DMS79 treated with DMSO at 0.1 percent for 48 hours (cell line): Measurements from ENCODE around the gene CSNK1G3.

Source experiments
- DNase-seq: peaks from one replicate; lab custom pipeline; 2025; lab: John Stamatoyannopoulos, UW

The CSNK1G3 gene

GRCh38 chr5:123514615-123515355, 2.8 kb downstream of the CSNK1G3 start:
- no peak for DNase-seq

DNA sequence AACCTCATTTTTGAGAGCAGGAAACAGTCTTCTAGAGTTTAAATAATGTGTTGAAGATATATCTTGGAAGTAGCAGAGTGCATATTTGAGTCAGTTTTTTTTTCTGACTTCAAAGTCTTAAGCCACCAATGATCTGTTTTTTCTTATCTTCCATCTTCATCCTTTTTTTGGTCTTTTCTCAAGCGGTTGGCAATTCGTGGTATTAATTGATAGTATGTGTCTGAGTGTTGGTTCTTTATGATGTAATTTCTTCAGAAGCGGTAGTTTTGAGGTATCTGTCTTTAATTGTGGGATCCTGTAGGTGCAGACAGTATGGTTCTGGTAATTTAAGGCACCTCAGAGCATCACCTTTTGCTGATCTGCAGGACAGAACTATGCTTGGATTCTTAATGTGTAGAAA, 3.9 kb downstream of the CSNK1G3 start:
- DNase-seq = no peak

GRCh38 chr5:123517476-123517875, 5.5 kb downstream of the CSNK1G3 start:
- no peak for DNase-seq

- no peak for DNase-seq
These were observed 6.1 kb downstream of the CSNK1G3 start for GRCh38 chr5:123518111-123518510.

DNA sequence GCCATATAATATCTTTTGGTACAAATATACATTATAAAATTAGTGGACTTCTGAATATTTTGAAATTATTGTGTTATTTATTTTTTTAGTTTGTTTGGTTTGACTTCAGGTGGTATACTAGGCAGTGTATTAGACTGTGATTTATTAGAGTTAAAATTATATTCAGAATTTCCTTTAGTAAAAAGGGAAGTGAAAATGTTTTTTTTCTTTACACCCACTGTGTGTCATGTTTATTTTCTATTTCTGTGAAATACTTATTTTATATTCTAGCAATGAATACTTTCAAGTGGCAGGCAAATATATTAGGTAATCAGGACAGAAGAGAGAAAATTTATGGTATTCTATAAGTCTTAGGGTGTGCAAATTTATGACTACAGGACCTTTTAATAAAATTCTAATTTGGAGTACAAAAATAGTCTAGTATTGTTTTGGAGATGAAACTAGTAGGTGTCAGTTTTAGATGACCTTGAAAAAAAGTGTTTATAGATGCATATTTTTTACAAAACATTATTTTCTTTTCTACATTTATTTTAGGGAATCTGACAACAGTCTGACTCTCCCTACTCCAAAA, 8.8 kb downstream of the CSNK1G3 start:
- DNase-seq = no peak

GRCh38 chr5:123524146-123524545, 12.2 kb downstream of the CSNK1G3 start:
- DNase-seq = no peak

DNA sequence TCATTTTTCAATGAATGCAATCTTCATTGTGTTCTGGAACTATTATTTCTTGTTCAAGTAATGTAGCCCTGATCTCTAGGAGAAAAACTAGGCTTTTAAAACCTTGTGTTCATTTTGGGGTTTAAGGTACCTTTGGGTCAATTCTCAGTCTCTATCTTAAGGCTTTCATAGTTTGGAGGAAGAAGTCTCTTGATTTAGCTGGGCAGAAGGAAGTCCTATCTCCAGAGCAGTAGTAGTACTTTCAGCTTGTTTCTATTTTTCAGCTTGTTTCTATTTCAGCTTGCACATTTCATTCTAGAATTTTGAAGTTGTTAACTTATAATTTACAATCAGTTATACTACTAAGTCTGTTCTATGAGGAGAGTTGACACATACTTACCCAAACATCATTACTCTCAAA, 15.2 kb downstream of the CSNK1G3 start:
- DNase-seq = no peak

- DNase-seq = no peak
These were observed 16.1 kb downstream of the CSNK1G3 start for GRCh38 chr5:123528065-123528464.

- no peak for DNase-seq
These were observed 16.9 kb downstream of the CSNK1G3 start for GRCh38 chr5:123528878-123529277.

DNA sequence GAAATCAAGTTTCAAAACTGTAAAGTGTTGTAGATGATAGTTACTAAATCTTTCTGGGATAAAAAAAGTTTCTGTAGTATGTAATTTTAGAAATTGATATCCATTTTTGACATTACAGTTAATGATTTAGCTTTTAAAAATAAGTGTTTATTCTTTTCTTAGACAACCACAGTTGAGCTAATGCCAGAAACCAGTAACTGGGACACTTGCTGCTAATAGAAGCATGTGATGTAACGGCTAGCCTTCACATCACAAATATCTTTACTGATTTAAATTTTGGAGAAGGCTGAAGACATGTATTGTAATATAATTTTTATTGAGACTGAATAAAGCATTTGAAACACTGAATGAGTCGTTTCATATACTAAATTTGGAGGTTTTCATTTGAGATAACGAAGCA, 18.8 kb downstream of the CSNK1G3 start:
- DNase-seq = no peak

DNA sequence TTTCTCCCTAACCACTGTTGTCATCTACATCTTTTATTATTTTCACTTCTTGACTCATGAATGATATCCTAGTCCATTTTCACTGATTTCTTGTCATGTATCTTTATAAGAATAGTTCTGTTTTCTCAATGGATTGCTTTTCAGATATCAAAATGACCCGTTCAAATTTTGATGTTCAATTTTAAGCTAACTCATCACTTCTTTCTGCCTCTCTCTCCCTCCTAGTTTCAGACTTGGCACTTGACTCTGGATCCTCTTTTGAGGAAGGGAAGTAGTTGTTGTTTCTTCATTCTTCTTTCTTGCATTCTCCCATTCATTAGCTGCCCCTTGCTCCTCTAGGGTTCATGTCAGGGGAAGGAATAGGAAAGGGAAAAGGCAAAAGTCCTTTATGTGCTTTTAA, 23.7 kb downstream of the CSNK1G3 start:
- no peak for DNase-seq

- DNase-seq = no peak
These were observed 25.3 kb downstream of the CSNK1G3 start for GRCh38 chr5:123537256-123537655.

GRCh38 chr5:123537845-123538244, 25.9 kb downstream of the CSNK1G3 start:
- DNase-seq = no peak

DNA sequence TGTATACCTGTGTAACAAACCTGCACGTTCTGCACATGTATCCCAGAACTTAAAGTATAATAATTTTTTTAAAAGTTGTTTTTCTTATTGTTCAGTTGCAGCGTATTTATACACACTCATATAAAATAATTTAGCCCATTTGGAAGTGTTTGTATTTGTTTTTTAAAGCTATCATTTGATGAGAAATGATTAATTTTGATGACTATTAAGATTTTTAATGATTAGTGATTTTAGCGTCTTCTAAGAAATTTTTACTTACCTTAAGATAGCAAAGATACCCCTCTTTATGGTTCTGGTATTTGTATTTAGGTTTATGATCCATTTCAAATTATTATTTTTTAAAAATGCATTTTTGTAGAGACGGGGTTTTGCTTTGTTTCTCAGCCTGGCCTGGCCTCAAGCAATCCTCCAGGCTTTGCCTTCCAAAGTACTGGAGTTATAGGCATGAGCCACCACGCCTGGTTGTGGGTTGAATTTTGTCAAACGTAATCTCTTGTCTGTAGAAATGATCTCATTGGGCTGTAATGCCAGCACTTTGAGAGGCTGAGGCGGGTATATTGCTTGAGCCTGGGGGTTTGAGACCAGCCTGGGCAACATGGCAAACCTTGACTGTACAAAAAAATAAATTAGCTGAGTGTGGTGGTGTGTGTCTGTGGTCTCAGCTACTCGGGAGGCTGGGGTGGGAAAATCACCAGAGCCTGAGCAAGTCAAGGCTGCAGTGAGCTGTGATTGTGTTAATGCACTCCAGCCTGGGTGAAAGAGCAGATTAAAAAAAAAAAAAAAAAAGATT, 26.9 kb downstream of the CSNK1G3 start:
- no peak for DNase-seq

- DNase-seq = no peak
These were observed 28.6 kb downstream of the CSNK1G3 start for GRCh38 chr5:123540534-123540933.

DNA sequence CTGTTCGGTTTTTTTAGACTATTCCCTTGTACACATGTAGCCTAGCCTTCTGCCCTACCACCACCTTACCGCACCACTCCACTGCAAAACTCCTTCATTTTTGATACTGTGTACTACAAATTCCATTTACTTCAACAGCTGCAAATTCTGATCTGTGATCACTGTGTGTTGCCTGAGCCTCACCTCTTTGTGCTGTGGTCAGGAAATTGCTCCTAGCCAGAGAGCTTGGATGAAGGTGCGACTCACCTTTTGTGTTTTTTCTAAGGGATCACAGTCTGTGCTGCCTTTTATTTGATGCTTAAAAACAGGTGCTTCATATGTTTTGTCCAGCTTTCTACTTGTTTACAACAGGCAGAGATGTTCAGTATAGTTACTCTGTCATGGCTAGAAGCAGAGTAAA, 31.5 kb downstream of the CSNK1G3 start:
- DNase-seq = no peak

DNA sequence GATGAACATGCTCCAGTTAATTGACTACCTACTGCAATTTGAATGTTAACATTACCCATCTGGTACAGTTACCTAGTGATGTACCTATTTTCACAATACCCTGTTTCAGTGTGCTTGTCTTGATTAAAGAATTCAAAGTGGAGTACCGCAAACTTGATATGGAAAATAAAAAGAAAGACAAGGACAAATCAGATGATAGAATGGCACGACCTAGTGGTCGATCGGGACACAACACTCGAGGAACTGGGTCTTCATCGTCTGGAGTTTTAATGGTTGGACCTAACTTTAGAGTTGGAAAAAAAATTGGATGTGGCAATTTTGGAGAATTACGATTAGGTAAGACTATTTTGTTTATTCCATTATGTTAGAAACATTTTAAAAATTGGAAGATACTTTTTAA, 33.5 kb downstream of the CSNK1G3 start:
- DNase-seq = no peak

DNA sequence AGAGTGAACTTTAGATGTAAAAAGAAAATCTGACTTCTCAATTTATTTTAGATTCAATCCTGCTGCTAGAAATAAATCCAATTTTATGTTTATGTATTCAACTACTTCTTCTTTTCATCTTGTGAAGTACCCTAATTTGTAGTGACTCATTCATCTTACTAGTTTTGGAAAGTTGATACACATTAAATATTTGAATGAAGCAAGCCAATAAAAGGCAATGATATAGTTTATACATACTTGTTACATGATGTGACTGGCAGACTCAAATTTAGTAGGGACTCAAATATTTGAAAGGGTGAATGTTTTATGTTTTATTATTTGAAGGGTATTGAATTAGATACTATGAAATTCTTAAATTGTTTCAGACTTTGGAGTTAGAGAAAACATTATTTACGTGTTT, 34.7 kb downstream of the CSNK1G3 start:
- DNase-seq = no peak

DNA sequence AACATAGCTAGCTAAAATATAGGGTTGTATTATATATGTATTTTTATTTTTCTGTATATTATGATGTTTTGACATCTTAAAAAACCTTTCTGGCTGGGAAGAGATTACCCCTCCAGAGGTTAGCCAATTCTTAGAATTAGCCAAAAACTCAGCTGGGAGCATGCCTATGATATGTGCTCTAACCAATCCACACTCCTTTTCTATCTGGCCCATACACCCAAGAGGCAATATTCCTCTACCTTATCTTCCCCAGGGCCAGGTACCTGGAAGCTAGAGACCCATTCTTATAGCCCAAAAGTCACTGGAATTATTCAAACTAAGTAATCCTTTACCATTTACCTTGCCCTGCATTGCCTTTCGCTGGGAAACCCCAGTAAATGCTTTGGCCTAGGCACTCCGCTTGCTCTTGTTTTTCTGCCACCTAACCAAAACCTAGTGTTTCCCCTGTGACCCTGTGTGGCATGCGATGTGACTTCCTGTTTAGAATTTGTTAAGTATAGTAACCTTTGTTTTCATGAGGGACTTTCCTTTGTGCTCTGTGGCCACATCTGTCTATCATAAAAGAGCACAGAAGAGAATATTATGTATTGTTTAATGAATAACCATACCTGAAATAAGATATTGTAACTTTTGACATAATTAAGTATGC, 37.4 kb downstream of the CSNK1G3 start:
- DNase-seq = no peak

GRCh38 chr5:123554601-123555000, 42.6 kb downstream of the CSNK1G3 start:
- DNase-seq = no peak

GRCh38 chr5:123557907-123558306, 45.9 kb downstream of the CSNK1G3 start:
- DNase-seq = no peak

GRCh38 chr5:123558762-123559433, 46.9 kb downstream of the CSNK1G3 start:
- no peak for DNase-seq
